Measurements from ENCODE around the gene KDM8.

DNA sequence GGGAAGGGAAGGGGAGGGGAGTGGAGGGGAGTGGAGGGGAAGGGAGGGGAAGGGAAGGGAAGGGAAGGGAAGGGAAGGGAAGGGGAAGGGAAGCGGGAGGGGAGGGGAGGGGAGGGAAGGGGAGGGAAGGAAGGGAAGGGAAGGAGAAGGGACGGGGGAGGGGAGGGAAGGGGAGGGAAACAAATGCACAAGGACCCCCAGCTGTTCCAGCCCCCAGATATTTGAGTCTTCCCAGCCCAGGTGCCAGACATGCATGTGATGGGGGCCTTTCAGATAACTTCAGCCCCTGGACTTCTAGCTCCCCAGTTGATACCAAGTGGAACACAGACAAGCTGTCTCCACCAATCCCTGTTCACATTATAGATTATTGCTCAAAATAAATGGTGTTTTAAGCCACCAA lies 14.7 kb upstream of the KDM8 start:
- TF ChIP-seq, protein P1, sequence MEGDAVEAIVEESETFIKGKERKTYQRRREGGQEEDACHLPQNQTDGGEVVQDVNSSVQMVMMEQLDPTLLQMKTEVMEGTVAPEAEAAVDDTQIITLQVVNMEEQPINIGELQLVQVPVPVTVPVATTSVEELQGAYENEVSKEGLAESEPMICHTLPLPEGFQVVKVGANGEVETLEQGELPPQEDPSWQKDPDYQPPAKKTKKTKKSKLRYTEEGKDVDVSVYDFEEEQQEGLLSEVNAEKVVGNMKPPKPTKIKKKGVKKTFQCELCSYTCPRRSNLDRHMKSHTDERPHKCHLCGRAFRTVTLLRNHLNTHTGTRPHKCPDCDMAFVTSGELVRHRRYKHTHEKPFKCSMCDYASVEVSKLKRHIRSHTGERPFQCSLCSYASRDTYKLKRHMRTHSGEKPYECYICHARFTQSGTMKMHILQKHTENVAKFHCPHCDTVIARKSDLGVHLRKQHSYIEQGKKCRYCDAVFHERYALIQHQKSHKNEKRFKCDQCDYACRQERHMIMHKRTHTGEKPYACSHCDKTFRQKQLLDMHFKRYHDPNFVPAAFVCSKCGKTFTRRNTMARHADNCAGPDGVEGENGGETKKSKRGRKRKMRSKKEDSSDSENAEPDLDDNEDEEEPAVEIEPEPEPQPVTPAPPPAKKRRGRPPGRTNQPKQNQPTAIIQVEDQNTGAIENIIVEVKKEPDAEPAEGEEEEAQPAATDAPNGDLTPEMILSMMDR (IDR thresholded peaks at IDR 0.05): no peak
- no peak for TF ChIP-seq ZFX (IDR thresholded peaks at IDR 0.05; ENCODE audit: borderline replicate concordance)

All from 22Rv1 (cell line).